ENCODE measurements around the gene ZDHHC11.
"Not testable (repeated sequence)": the region's sequence is repeated elsewhere in the genome, so short reads cannot be mapped to it uniquely, and the experiment has no call there.

Gene ZDHHC11

DNA sequence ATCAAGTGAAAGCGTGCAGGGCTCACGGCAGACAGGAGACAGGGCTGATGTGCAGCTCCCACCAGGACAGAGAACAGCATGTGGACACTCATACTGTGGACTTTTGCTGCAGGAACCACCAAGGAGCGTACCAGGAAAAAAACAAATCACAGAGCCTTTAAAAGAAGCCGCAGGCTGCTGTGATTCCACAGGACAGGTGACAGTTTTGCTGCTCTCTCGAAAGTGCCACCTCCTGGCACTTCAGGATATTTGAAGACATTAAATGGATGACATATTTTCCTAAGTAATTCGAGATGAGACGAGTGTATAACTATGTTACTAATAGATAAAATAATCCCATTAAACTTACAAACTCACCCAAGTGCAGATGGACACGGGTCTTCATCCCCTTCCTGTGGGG, 29.3 kb downstream of the ZDHHC11 start:
- no peak overlapping the region for H2BK15ac ChIP-seq (replicated peaks; ENCODE audit: low read depth)

DNA sequence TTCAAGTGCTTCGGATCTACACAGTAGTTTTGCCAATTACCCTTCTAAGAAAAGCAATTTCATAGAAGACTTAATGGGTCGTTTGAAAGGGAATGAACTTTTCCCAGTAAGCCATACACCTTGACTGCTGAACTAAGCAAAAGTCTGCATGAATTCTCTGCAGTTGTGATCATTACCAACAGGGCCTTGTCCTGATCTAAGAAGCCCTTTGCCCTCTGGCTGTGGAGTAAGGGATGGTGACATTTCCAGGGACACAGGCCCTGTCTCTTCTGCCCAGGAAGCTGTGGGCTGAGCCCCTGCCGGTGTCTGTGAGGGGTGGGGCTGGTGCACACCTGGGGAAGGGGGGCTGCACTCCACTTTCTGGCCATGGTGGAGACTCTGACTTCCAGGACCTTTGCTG, 30.5 kb downstream of the ZDHHC11 start:
- no CpG with 5 or more reads among the region's 3 CpGs for WGBS (ENCODE audit: extremely low coverage, insufficient coverage, low lambda C conversion rate)
- Histone ChIP-seq H3K18ac (ENCODE audit: low read length) (no peak overlapping the region), H3K4ac (ENCODE audit: low read depth, low read length) (no peak overlapping the region), H2BK5ac (ENCODE audit: low read length) (no peak overlapping the region), H3K36me3 (ENCODE audit: control insufficient read depth, insufficient read depth, low read length) (peaks cover 1% of the 10 kb centered on the region), H3K4me1 (ENCODE audit: control insufficient read depth, low read depth, low read length) (no peaks in the 10 kb centered on the region), H3K27ac (ENCODE audit: low read depth, low read length) (no peak overlapping the region), H2AK5ac (ENCODE audit: low read length) (no peak overlapping the region), H3K79me1 (ENCODE audit: low read length) (no peaks in the 10 kb centered on the region), H3K79me2 (ENCODE audit: control insufficient read depth, insufficient read depth, low read length) (no peaks in the 10 kb centered on the region), H3K9ac (ENCODE audit: low read length) (no peak overlapping the region), H3K23ac (ENCODE audit: low read length) (no peak overlapping the region), H3K56ac (ENCODE audit: low read length) (no peak overlapping the region), H4K8ac (ENCODE audit: low read depth, low read length) (no peak overlapping the region), H4K5ac (ENCODE audit: low read length) (no peak overlapping the region), H3K27me3 (ENCODE audit: insufficient read depth, low read length, poor library complexity) (no peaks in the 10 kb centered on the region), H3K4me2 (ENCODE audit: low read length) (no peak overlapping the region), H2BK120ac (ENCODE audit: low read depth, low read length) (no peak overlapping the region), H3K4me3 (ENCODE audit: low read length) (no peak overlapping the region), H2BK15ac (replicated peaks; ENCODE audit: low read depth) (no peak overlapping the region)
- no peak for DNase-seq

More for the DNA sequence above, 29.3 kb downstream of the ZDHHC11 start:
- Histone ChIP-seq H3K4me1 (ENCODE audit: control insufficient read depth, low read depth, low read length) (no peaks in the 10 kb centered on the region), H3K27ac (ENCODE audit: low read depth, low read length) (no peak overlapping the region), H3K56ac (ENCODE audit: low read length) (no peak overlapping the region), H3K4me3 (ENCODE audit: low read length) (no peak overlapping the region), H4K8ac (ENCODE audit: low read depth, low read length) (no peak overlapping the region), H3K36me3 (ENCODE audit: control insufficient read depth, insufficient read depth, low read length) (peaks cover 1% of the 10 kb centered on the region), H3K9ac (ENCODE audit: low read length) (no peak overlapping the region), H3K4ac (ENCODE audit: low read depth, low read length) (no peak overlapping the region), H2BK5ac (ENCODE audit: low read length) (no peak overlapping the region), H3K79me1 (ENCODE audit: low read length) (no peaks in the 10 kb centered on the region), H2BK120ac (ENCODE audit: low read depth, low read length) (no peak overlapping the region), H3K4me2 (ENCODE audit: low read length) (no peak overlapping the region), H3K27me3 (ENCODE audit: insufficient read depth, low read length, poor library complexity) (no peaks in the 10 kb centered on the region), H3K18ac (ENCODE audit: low read length) (no peak overlapping the region), H3K79me2 (ENCODE audit: control insufficient read depth, insufficient read depth, low read length) (no peaks in the 10 kb centered on the region), H3K23ac (ENCODE audit: low read length) (no peak overlapping the region), H2AK5ac (ENCODE audit: low read length) (no peak overlapping the region), H4K5ac (ENCODE audit: low read length) (no peak overlapping the region)
- no peak for DNase-seq
- no CpG with 5 or more reads among the region's 8 CpGs for WGBS (ENCODE audit: extremely low coverage, insufficient coverage, low lambda C conversion rate)

DNA sequence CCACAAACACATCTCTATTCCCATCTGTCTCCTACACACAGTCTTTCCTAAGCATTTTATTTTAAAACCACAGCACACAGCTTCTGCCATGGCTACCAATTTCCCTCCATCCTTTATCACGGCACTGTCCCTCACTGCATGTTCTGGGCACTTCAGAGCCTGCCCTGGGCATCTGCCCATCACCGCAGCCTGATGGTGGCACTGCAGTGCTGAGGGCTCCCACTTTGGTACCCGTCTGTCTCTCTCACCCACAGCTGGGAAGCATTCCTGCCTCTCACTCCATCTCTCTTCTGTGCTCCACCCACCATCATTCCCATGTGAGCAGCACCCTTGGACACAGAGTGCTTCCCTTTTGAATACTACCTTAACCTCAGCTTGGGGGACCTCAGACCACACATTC, 31.7 kb downstream of the ZDHHC11 start:
- no peak for DNase-seq
- H3K4me3 ChIP-seq (ENCODE audit: low read length), result no peak overlapping the region
- no peak overlapping the region for H3K18ac ChIP-seq (ENCODE audit: low read length)
- no peak overlapping the region for H2AK5ac ChIP-seq (ENCODE audit: low read length)
- no peaks in the 10 kb centered on the region for H3K79me1 ChIP-seq (ENCODE audit: low read length)
- H4K5ac ChIP-seq (ENCODE audit: low read length), result no peak overlapping the region
- H4K8ac ChIP-seq (ENCODE audit: low read depth, low read length), result no peak overlapping the region
- no peaks in the 10 kb centered on the region for H3K4me1 ChIP-seq (ENCODE audit: control insufficient read depth, low read depth, low read length)
- H3K9ac ChIP-seq (ENCODE audit: low read length), result no peak overlapping the region
- WGBS (ENCODE audit: extremely low coverage, insufficient coverage, low lambda C conversion rate), result no CpG with 5 or more reads among the region's 3 CpGs
- H3K4me2 ChIP-seq (ENCODE audit: low read length), result no peak overlapping the region
- H3K27me3 ChIP-seq (ENCODE audit: insufficient read depth, low read length, poor library complexity), result no peaks in the 10 kb centered on the region
- no peaks in the 10 kb centered on the region for H3K79me2 ChIP-seq (ENCODE audit: control insufficient read depth, insufficient read depth, low read length)
- H2BK5ac ChIP-seq (ENCODE audit: low read length), result no peak overlapping the region
- peaks cover 1% of the 10 kb centered on the region for H3K36me3 ChIP-seq (ENCODE audit: control insufficient read depth, insufficient read depth, low read length)
- no peak overlapping the region for H3K56ac ChIP-seq (ENCODE audit: low read length)
- H2BK120ac ChIP-seq (ENCODE audit: low read depth, low read length), result no peak overlapping the region
- no peak overlapping the region for H2BK15ac ChIP-seq (replicated peaks; ENCODE audit: low read depth)
- H3K4ac ChIP-seq (ENCODE audit: low read depth, low read length), result no peak overlapping the region
- H3K23ac ChIP-seq (ENCODE audit: low read length), result no peak overlapping the region
- no peak overlapping the region for H3K27ac ChIP-seq (ENCODE audit: low read depth, low read length)

DNA sequence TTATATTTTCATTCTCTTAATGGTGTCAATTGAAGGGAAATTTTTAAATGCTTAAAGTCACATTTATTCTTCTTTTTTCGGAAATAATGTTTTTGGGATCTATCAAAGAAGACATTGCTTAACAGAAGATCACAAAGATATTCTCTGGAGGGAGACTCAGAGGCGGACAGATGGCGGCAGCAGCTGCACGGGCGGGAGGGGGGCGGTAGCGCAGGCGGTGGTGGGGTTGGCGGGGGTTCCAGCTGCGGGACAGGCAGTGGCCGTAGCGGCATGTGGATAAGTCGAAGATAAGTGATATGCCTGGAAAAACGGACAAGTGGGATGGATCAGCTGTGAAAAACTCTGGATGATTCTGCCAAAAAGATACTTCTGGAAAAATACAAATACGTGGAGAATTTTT, 34.6 kb downstream of the ZDHHC11 start:
- Histone ChIP-seq H3K27ac (ENCODE audit: low read depth, low read length) (no peak overlapping the region), H3K4me2 (ENCODE audit: low read length) (no peak overlapping the region)

DNA sequence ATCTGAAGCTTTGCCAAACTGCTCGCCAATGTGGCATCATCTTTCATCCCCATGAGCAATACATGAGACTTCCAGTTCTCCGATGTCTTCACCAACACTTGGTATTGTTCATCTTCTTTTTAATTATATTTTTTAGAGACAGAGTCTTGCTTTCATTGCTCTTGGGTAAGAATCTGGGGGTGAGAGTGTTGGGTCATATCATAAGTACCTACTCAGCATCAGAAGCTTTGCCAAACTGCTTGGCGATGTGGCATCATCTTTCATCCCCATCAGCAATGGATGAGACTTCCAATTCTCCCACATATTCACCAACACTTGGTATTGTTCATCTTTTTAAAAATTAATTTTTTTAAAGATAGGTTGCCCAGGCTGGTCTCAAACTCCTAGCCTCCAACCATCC, 35.3 kb downstream of the ZDHHC11 start:
- Histone ChIP-seq H2BK15ac (replicated peaks; ENCODE audit: low read depth) (no peak overlapping the region), H3K56ac (ENCODE audit: low read length) (no peak overlapping the region), H2BK120ac (ENCODE audit: low read depth, low read length) (no peak overlapping the region), H3K36me3 (ENCODE audit: control insufficient read depth, insufficient read depth, low read length) (peaks cover 1% of the 10 kb centered on the region), H3K18ac (ENCODE audit: low read length) (no peak overlapping the region), H3K4ac (ENCODE audit: low read depth, low read length) (no peak overlapping the region), H3K79me1 (ENCODE audit: low read length) (no peaks in the 10 kb centered on the region), H2BK5ac (ENCODE audit: low read length) (no peak overlapping the region), H3K27me3 (ENCODE audit: insufficient read depth, low read length, poor library complexity) (no peaks in the 10 kb centered on the region), H3K79me2 (ENCODE audit: control insufficient read depth, insufficient read depth, low read length) (no peaks in the 10 kb centered on the region), H3K4me3 (ENCODE audit: low read length) (no peak overlapping the region), H3K9ac (ENCODE audit: low read length) (no peak overlapping the region), H3K23ac (ENCODE audit: low read length) (no peak overlapping the region), H3K4me2 (ENCODE audit: low read length) (no peak overlapping the region), H2AK5ac (ENCODE audit: low read length) (no peak overlapping the region), H3K4me1 (ENCODE audit: control insufficient read depth, low read depth, low read length) (no peaks in the 10 kb centered on the region), H3K27ac (ENCODE audit: low read depth, low read length) (no peak overlapping the region), H4K8ac (ENCODE audit: low read depth, low read length) (no peak overlapping the region), H4K5ac (ENCODE audit: low read length) (no peak overlapping the region)
- no peak for DNase-seq
- no CpG with 5 or more reads among the region's 3 CpGs for WGBS (ENCODE audit: extremely low coverage, insufficient coverage, low lambda C conversion rate)

More for the DNA sequence above, 34.6 kb downstream of the ZDHHC11 start:
- Histone ChIP-seq H4K8ac (ENCODE audit: low read depth, low read length) (no peak overlapping the region), H3K79me1 (ENCODE audit: low read length) (no peaks in the 10 kb centered on the region), H3K9ac (ENCODE audit: low read length) (no peak overlapping the region), H3K23ac (ENCODE audit: low read length) (no peak overlapping the region), H3K4me3 (ENCODE audit: low read length) (no peak overlapping the region), H3K18ac (ENCODE audit: low read length) (no peak overlapping the region), H3K27me3 (ENCODE audit: insufficient read depth, low read length, poor library complexity) (no peaks in the 10 kb centered on the region), H2BK5ac (ENCODE audit: low read length) (no peak overlapping the region), H3K36me3 (ENCODE audit: control insufficient read depth, insufficient read depth, low read length) (peaks cover 1% of the 10 kb centered on the region), H3K56ac (ENCODE audit: low read length) (no peak overlapping the region), H2BK15ac (replicated peaks; ENCODE audit: low read depth) (no peak overlapping the region), H2AK5ac (ENCODE audit: low read length) (no peak overlapping the region), H3K79me2 (ENCODE audit: control insufficient read depth, insufficient read depth, low read length) (no peaks in the 10 kb centered on the region), H3K4me1 (ENCODE audit: control insufficient read depth, low read depth, low read length) (no peaks in the 10 kb centered on the region), H4K5ac (ENCODE audit: low read length) (no peak overlapping the region), H3K4ac (ENCODE audit: low read depth, low read length) (no peak overlapping the region), H2BK120ac (ENCODE audit: low read depth, low read length) (no peak overlapping the region)
- DNase-seq, result no peak
- WGBS (ENCODE audit: extremely low coverage, insufficient coverage, low lambda C conversion rate), result no CpG with 5 or more reads among the region's 15 CpGs

DNA sequence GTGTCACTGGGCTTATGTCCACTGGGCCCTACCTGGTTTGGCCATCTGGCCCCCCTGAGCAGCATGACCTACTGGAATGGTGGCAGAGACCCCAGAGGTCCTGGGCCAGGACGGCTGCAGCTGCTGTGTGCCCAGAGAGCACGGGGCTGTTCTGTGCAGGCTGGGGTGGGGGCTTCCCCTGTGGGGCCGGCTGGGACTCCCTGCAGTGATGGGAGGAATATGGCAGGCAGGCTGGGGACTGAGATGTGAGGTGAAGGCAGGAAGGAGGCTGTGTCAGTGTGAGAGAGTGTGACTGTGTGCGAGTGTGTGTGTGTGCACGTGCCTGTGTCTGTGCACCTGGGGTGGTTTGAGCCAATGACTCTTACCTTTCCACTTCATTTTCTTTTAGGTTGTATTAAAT, 37.2 kb downstream of the ZDHHC11 start:
- not testable (repeated sequence) for H3K79me2 ChIP-seq (ENCODE audit: control insufficient read depth, insufficient read depth, low read length); H3K23ac ChIP-seq (ENCODE audit: low read length); H2AK5ac ChIP-seq (ENCODE audit: low read length); H3K79me1 ChIP-seq (ENCODE audit: low read length); H3K27ac ChIP-seq (ENCODE audit: low read depth, low read length); H3K36me3 ChIP-seq (ENCODE audit: control insufficient read depth, insufficient read depth, low read length); H3K4me1 ChIP-seq (ENCODE audit: control insufficient read depth, low read depth, low read length); H3K9ac ChIP-seq (ENCODE audit: low read length); H3K4me2 ChIP-seq (ENCODE audit: low read length); H4K8ac ChIP-seq (ENCODE audit: low read depth, low read length); DNase-seq; H3K18ac ChIP-seq (ENCODE audit: low read length); H3K4ac ChIP-seq (ENCODE audit: low read depth, low read length); H2BK120ac ChIP-seq (ENCODE audit: low read depth, low read length); H3K4me3 ChIP-seq (ENCODE audit: low read length); H4K5ac ChIP-seq (ENCODE audit: low read length); H2BK15ac ChIP-seq (replicated peaks; ENCODE audit: low read depth); H2BK5ac ChIP-seq (ENCODE audit: low read length); H3K27me3 ChIP-seq (ENCODE audit: insufficient read depth, low read length, poor library complexity); H3K56ac ChIP-seq (ENCODE audit: low read length)
- no CpG with 5 or more reads among the region's 5 CpGs for WGBS (ENCODE audit: extremely low coverage, insufficient coverage, low lambda C conversion rate)

All from mesendoderm (in vitro differentiated cells).